ENCODE results near the gene CTRB2.

The CTRB2 gene

GRCh38 chr16:75203667-75204409, 3.1 kb downstream of the CTRB2 start:
- DNase-seq, result no peak

- DNase-seq, result no peak
These were observed 3.9 kb downstream of the CTRB2 start for GRCh38 chr16:75203096-75203495.

GRCh38 chr16:75202069-75202590, 4.8 kb downstream of the CTRB2 start:
- no peak for DNase-seq

GRCh38 chr16:75198135-75198600, 8.8 kb downstream of the CTRB2 start:
- no peak for DNase-seq

GRCh38 chr16:75197522-75198134, 9.3 kb downstream of the CTRB2 start:
- no peak for DNase-seq

- DNase-seq, result no peak
These were observed 10.1 kb downstream of the CTRB2 start for GRCh38 chr16:75196836-75197235.

GRCh38 chr16:75195811-75196790, 10.9 kb downstream of the CTRB2 start:
- DNase-seq, result no peak

GRCh38 chr16:75193730-75194444, 13.1 kb downstream of the CTRB2 start:
- no peak for DNase-seq

- DNase-seq, result no peak
These were observed 13.7 kb downstream of the CTRB2 start for GRCh38 chr16:75193265-75193650.

- DNase-seq, result no peak
These were observed 14.2 kb downstream of the CTRB2 start for GRCh38 chr16:75192606-75193264.

- no peak for DNase-seq
These were observed 17.2 kb downstream of the CTRB2 start for GRCh38 chr16:75189638-75190245.

GRCh38 chr16:75188832-75189477, 18.0 kb downstream of the CTRB2 start:
- DNase-seq, result no peak

GRCh38 chr16:75181630-75182029, 25.3 kb downstream of the CTRB2 start:
- no peak for DNase-seq

- no peak for DNase-seq
These were observed 27.8 kb downstream of the CTRB2 start for GRCh38 chr16:75179208-75179607.

GRCh38 chr16:75176926-75177325, 30.0 kb downstream of the CTRB2 start:
- no peak for DNase-seq

- no peak for DNase-seq
These were observed 31.9 kb downstream of the CTRB2 start for GRCh38 chr16:75175074-75175473.

- DNase-seq, result no peak
These were observed 34.4 kb downstream of the CTRB2 start for GRCh38 chr16:75172578-75172977.

- no peak for DNase-seq
These were observed 37.0 kb downstream of the CTRB2 start for GRCh38 chr16:75169899-75170405.

- no peak for DNase-seq
These were observed 46.6 kb downstream of the CTRB2 start for GRCh38 chr16:75160386-75160785.
